Dermis microvascular lymphatic vessel endothelial cell (primary cell): Measurements from ENCODE around the gene CBFA2T3. TPM values are rescaled to one million over a fixed set of nuclear protein-coding genes. Genes with fewer than 3 reads are reported as not detected.

Source experiments
- DNase-seq, 2 donors: peaks; one replicate each; pipeline versions ENCODE4 v3.0.0 to v3.0.0-alpha.2; 2010; ENCODE audit warnings: low read depth in 2 of 2
- total RNA-seq: library from RNA; depleted of rRNA; stranded (reverse); fragments of >200 nt; gene quantifications from 2 replicates; pipeline ENCODE4 v1.2.1, GENCODE V29; 2014

The CBFA2T3 gene
- total RNA-seq, 1 donor from 2014 or later: not detected

DNA sequence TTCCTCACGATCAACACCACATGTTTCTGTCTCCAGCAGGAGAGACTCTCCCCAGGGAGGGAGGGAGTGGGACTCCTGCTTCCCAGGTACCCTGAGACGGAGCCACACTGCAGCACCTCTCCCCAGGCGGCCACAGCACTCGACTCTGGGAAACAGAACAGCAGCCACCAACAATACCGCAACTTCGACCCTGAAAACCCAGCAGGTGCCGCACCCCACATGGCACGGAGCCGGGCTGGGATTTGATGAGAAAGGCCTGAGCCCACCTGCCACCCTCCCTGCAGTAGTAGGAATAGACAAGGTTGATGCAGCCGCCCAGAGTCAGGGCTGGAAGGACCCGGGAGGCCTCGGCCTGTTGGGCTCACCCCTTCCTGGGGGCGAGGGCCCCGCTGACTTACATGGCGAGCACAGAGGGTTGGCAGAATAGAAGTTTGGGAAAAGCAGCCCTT, 134.7 kb downstream of the CBFA2T3 start:
- no peak for DNase-seq

DNA sequence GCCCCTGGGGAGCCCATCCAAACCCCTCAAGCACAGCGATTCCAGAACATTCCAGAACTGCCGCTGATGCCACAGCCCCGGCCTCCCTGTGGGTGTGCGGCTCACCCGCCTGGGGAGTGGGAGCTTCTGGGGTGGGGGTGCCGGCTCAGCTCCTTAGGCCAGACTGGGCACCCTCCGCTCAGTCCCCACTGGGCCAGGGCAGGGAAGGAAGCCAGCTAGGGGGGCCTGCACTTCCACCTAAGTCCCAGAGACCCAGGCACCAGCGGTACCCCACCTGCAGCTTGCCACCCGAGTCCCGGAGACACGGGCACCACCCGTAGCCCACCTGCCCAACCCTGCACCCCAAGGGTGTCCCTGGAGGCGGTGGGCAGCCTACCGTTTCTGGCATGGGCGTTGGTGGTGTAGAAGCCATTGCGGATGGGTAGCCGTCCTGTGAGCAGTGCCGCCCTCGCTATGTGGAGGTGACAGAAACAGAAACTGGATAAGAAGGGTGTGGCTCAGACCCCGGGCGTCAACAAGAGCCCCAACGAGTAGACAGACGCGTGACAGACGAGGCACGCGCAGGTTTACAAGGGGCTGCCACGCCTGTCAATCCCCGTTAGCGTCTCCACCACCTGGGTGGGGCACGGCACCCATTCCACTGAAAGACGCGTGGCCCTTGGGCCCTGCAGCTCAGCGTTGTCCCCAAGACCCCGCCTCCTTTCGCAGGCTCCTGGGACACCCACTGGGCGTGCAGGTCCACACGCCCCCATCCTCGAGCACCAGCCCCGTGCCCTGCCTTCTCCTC, 135.3 kb downstream of the CBFA2T3 start:
- DNase-seq: no peak

DNA sequence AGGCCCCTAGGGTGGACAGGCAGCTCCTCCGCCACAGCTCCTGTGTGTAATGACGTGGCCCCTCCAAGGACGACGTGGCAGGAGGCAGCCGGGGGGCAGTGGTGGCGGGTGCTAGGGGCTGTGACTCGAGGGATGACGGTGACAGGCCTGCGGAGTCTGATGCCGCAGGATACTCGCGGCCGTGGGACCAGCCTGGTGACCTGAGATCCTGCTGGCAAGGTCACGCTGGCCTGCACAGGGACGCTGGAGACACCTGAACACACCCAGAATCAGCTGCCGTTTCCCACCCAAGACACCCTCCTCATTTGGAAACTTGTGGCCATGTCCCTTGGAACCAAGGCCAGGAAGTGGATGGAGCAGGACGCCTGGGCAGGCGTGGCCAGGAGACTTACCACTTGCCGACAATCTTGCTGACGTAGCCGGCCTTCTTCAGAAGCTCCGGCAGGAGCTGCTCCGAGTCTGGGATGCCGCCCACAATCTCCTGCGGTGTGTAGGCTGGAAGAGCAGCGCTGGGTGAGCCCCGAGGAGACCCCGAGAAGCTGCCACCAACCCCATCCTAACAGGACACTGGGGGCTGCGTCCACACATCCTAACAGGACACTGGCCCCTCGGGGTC, 136.3 kb downstream of the CBFA2T3 start:
- no peak for DNase-seq

DNA sequence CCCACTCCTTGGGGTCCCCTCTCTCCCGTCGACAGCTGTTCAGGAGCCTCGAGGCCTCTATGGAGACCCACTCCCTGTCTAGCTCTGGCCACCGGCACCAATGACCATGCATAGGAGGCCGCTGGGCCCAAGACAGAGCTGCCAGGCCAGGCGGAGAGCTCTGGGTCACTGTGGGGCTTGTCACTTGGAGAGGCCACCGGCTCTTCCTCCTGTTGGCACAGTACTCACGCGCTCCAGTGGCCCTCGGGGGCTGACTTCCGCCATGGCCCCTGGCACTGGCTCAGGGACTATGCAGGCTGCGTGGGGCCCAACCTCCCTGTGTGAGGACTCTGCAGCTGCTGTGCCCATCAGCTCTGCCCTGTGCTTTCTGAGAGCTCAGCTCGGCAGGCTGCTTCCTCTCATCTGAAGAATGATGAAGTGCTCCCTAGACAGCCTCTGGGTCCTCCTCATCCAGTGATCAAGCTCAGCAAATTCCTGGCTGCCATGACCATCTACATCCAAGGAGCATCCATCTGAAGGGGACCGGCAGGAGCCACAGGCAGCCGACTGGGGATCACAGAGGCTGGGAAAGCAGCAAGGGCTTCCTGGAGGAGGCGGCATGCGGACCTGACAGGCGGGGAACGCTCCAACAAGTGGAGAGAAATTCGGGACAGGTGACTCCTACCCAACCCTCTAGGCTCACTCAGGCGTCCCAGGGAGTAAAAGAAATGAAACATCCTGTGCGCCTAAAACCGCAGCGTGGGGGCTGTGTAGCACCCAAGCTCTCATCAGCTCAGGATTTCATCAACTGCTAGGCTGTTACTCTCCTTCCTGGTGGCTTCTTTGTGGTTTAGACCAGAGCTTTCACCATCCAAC, 137.0 kb downstream of the CBFA2T3 start:
- DNase-seq: no peak

DNA sequence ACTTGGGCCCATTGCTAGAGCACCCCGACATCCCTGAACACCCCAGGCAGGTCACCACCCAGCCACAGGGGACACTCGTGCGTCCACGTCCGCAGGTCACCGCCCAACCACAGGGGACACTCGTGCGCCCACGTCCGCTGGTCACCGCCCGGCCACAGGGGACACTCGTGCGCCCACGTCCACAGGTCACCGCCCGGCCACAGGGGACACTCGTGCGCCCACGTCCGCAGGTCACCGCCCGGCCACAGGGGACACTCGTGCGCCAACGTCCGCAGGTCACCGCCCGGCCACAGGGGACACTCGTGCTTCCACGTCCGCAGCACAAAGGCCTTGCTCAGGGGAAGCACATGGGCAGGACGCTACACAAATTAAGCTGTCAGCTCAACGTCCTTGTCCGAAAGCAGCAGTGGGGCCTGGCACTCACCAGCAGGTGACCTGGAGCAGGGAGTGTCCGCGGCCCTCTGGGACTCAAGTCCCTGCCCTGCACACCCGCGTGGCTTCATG, 137.9 kb downstream of the CBFA2T3 start:
- DNase-seq: no peak

DNA sequence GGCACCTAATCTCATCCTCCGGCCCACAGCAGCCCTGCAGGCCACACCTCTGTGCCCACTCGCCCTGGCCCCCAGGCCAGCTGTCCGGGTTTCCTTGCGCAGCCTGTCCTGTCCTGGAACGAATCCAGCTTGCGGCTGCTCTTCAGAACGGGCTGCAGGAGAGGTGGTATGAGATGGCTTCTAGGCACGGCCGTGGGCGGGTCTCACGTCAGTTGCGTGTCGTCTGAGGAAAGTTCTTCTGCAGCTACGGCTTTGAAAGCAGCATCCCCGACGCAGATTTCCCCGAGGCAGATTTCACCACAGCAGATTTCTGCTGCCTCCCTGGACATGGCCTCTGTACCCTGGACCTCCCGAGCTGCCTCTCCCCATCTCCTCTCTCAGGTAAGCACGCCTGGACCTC, 138.4 kb downstream of the CBFA2T3 start:
- no peak for DNase-seq

DNA sequence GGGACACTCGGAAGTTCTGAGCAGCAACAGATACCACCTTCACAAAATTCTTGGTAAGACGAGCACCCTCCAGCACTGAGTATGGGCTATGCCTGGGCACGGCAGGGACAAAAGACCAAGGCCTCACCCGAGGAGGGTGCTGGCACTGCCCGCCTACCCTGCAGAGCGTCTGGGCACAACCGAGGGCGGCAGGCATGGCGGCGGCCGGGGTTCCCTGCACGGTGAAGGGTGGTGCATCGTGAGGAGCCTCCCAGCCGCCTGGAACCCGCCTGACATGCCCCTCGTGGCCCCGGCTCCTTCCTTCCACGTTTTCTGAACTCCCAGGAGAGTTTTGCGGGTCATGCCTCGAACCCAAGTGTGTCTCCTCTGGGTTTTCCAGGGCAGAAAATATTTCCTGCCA, 139.2 kb downstream of the CBFA2T3 start:
- no peak for DNase-seq

DNA sequence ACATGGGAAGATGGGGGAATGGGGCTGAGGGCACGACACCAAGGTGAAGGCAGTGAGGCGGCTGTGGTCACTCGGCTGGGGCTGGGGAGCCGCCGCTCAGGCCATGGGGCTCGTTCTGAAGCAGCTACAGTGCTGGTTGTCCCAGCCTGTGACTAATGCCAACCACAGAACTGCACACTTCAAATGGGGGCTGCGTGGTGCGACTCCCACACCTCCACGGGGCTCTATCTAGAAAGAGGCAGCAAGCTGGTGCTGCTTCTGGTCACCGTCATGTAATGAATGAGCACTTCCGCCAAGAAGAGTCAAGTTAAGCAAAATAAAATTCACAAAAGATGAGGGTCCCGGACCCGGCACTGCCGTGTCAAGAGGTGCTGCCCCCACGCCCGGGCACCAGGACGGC, 140.2 kb downstream of the CBFA2T3 start:
- no peak for DNase-seq

DNA sequence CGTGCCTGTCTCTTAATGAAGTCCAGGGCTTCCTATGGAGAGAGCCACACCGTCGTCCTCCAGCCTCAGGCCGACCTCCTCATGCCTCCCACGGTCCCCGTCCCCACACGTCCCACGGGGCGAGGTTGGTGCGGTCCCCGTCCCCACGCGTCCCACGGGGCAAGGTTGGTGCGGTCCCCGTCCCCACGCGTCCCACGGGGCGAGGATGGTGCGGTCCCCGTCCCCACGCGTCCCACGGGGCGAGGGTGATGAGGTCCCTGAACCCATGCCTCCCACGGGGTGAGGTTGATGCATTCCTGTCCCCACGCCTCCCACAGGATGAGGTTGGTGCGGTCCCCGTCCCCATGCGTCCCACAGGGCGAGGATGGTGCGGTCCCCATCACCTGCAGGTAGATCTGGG, 141.2 kb downstream of the CBFA2T3 start:
- no peak for DNase-seq

DNA sequence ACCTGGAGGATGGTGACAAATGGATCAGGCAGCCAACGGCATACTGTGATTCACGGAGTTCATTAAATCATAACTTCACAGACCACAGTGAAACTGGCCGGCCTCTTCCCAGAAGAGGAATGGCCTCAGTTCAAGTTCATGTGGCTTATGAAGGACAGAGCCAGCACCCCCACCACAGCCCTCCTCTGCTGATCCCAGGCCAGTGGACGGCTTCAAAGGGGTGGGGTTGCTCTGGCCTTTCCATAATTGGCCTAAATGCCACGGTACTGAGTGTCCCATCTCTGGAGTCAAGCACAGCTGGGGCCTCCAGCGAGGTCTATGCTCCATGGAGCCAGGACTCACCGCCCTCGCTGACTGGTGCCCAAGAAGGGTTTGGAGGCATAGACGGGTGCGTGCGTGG, 141.6 kb downstream of the CBFA2T3 start:
- DNase-seq: no peak

DNA sequence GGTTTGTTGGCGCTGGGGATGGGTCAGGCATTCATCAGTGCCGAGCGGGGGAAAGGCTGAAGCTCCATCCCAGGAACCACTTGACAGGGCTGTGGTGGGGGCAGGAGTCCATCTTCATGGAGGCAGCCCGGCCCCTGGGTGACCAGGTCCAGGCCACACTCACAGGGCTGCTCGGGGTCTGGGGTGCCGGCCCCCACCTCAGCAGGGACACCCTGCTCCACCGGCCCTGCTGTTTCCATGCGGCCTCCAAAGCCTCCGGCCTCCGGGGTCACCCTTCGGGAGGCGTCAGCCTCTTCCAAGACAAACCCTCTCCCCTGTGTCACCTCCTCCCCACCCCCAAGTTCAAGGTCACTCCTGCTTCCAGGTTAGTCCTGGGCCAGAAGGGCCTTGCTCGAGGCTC, 142.3 kb downstream of the CBFA2T3 start:
- no peak for DNase-seq

DNA sequence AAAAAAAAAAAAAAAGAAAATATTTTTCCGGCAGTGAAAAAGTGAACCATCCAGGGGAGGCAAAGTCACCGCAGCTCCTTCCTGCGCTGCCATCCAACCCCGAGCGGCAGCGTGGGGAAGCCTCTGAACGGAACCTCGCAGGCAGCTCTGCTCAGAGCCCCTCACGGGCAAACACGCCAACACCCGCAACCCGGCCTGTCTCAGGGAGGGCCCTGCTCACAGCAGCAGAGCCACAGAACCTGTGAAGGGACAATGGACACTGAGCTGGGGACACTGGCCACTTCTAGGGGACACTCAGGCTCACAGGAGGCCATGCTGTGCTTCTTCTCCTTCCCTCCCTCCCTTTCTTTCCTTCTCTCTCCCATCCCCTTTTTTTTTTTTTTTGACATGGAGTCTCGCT, 143.9 kb downstream of the CBFA2T3 start:
- DNase-seq: no peak

DNA sequence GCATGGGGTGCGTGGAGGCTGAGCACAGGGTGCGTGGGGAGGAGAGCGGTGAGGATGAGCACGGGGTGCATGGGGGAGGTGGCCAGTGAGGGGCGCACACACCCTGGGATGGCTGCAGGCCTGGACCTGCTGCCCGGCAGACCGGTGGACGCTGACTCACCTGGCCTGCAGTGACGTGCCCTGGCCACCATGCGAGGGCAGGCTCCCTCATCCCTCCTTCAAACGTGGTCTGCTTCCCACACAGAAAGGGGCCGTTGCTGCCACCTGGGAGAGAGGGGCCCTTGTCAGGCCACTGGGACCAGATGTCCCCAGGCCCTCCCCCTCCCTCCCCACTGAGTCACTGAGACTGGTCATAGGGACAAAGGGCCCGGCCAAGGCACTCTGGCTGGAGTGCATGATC, 145.2 kb downstream of the CBFA2T3 start:
- no peak for DNase-seq

DNA sequence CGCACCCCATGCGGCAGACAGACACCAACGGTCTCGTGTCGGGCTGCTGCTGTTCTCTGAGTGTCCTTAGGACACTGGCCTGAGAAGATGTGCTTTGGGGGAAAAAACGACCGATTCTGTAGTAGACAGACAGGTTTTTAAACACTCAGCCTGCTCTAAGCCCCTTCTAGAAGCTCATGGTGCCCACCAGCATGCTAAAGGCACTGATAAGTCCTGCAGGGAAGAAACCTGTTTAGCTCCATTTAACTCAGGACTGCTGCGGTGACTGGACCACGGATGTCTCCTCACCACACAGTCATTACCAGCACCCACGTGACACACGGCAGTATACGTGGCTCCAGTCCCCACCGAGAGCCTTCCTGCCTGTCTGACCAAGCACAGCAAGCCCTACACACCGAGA, 146.2 kb downstream of the CBFA2T3 start:
- DNase-seq: no peak

DNA sequence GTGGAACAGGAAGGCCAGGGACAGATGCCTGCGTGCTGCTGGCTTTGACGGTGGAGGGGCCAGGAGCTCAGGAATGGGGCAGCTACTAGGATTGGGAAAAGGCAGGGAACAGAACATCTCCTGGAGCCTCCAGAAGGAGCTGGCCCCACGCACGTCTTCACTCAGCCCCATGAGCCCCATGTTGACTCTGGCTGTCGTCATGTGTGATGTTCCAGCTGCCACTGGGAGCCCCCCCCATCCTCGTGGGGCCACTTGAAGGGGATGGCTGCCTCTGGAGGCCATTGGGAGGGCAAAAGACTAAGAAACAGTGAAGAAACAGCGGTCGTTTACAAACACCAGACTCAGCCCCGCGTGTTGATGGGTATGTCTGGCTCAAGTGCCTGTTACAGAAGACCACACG, 146.7 kb downstream of the CBFA2T3 start:
- no peak for DNase-seq

DNA sequence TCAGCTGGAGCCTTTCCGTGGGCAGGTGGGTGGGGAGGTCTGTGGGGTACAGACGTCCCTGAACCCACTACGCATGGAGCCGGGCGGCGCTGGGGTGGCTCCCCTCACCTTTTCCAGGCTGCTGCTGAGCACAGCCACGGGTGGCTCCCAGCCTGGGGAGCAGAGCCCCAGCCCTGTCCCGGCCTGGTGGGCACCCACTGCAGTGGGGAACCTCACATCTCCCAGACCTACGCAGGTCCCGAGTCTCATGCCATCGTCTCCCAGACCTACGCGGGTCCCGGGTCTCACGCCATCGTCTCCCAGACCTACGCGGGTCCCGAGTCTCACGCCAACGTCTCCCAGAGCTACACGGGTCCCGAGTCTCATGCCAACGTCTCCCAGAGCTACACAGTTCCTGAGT, 148.3 kb downstream of the CBFA2T3 start:
- no peak for DNase-seq

DNA sequence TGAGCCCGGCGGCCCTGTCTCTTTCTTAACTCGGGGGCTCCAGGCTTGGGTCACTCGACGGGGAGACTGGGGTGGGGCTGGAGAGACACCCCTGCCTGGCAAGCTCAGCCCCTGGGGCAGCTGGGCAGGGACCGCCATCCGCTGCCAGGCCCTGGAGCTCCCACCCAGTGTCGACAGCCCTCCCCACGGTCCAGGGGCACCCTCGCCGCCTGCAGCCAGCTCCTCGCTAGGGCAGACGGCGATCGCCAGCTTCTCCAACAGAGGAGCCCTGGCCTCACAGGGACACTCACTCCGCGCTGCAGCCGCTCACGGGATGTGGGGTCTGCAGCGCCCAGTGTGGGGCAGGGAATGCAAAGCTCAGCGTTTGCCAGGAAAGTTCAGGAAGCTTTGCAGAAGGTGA, 149.3 kb downstream of the CBFA2T3 start:
- DNase-seq: no peak

DNA sequence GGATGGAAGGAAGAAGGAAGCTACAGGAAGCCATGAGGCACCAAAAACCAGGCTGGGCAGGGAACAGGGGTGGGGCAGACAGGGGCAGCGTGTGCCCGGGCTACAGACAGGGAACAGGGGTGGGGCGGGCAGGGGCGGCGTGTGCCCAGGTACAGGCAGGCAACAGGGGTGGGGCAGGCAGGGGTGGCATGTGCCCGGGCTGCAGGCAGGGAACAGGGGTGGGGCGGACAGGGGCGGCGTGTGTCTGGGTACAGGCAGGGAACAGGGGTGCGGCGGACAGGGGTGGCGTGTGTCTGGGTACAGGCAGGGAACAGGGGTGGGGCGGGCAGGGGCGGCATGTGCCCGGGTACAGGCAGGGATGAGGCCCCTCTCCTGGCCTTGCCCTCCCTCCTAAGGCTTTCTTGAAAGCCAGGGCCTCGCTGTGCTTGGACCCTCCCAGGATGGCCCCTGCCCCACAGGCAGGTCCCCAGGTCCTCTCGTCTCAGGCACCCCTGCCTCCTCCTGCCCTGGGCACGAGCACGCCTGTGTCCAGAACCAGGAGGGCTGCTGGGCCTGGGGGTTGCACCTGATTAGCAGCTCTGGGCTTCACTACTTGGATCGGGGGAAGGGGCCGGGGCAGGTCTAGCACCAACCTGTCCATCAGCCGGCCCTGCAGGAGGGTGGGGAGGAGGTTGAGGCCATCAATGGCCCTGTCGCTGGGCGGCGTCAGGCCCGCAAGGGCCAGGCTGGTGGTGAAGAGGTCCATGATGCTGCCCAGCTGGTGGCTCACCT, 150.8 kb downstream of the CBFA2T3 start:
- no peak for DNase-seq

DNA sequence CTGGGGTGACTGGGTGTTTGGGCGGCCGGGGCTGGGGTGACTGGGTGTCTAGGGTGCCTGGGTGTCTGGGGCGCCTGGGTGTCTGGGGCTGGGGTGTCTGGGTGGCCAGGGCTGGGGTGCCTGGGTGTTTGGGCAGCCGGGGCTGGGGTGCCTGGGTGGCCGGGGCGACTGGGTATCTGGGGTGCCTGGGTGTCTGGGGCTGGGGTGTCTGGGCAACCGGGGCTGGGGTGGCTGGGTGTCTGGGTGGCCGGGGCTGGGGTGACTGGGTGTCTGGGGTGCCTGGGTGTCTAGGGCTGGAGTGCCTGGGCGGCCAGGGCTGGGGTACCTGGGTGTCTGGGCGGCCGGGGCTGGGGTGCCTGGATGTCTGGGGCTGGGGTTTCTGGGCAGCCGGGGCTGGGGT, 151.9 kb downstream of the CBFA2T3 start:
- no peak for DNase-seq
